HL-60 (cell line): ENCODE measurements around the gene FGF18.

Source experiments
- DNase-seq, 2 experiments: peaks; one replicate each; pipeline ENCODE4 v3.0.0-alpha.2; 2010 to 2020; ENCODE audit warnings: low read depth in 1 of 2, low spot score in 1 of 2
- H3K27ac ChIP-seq: fragments of 250-450 bp; sonication (Bioruptor Pico); replicated peaks from 2 replicates; pipeline ENCODE4 v1.5.1; 2020; ENCODE audit warnings: mild to moderate bottlenecking, moderate library complexity
- H3K27me3 ChIP-seq: fragments of 250-450 bp; sonication (Bioruptor Pico); 2 replicates; pipeline ENCODE4 v1.5.1; 2021; ENCODE audit warnings: mild to moderate bottlenecking, moderate library complexity; ENCODE audit not compliant: insufficient read depth, poor library complexity, severe bottlenecking
- H3K4me3 ChIP-seq: replicated peaks from 2 replicates; pipeline ENCODE4 v1.5.1; 2011; ENCODE audit warnings: mild to moderate bottlenecking, control low read depth, low read length; ENCODE audit not compliant: insufficient read depth
- CTCF ChIP-seq: IDR thresholded peaks from one replicate; pipeline ENCODE4 v1.5.1; 2011; ENCODE audit warnings: low read length, control low read depth, inconsistent platforms; ENCODE audit not compliant: insufficient read depth
- GABPA ChIP-seq: IDR thresholded peaks from 2 replicates; pipeline ENCODE4 v1.6.1; 2012; ENCODE audit warnings: low read depth
- POLR2AphosphoS5 ChIP-seq: IDR thresholded peaks from 2 replicates; pipeline ENCODE4 v1.6.1; 2012; ENCODE audit warnings: low read depth
- REST ChIP-seq: IDR thresholded peaks from 2 replicates; pipeline ENCODE4 v1.6.1; 2012; ENCODE audit warnings: low read depth; ENCODE audit not compliant: insufficient replicate concordance
- SPI1 ChIP-seq: IDR thresholded peaks from 2 replicates; pipeline ENCODE4 v1.6.1; 2012; ENCODE audit warnings: low read depth, mild to moderate bottlenecking, borderline replicate concordance

The FGF18 gene

GRCh38 chr5:171457208-171457981, 37.9 kb downstream of the FGF18 start:
- no peaks in the 10 kb centered on the region for H3K27me3 ChIP-seq
- TF ChIP-seq REST (no peak), POLR2AphosphoS5 (no peak), GABPA (no peak)
- H3K27ac ChIP-seq = no peak overlapping the region
- no peak overlapping the region for H3K4me3 ChIP-seq
- no peak for DNase-seq

- no peak for TF ChIP-seq REST
- no peak for DNase-seq
- H3K27me3 ChIP-seq = peaks cover 2% of the 10 kb centered on the region
- no peak overlapping the region for H3K27ac ChIP-seq
- H3K4me3 ChIP-seq = no peak overlapping the region
Measured at GRCh38 chr5:171459839-171460238, 40.4 kb downstream of the FGF18 start.

GRCh38 chr5:171462136-171462927, 42.9 kb downstream of the FGF18 start:
- TF ChIP-seq POLR2AphosphoS5 = no peak
- no peak for TF ChIP-seq CTCF
- no peak for TF ChIP-seq GABPA
- no peak for TF ChIP-seq SPI1
- no peak for TF ChIP-seq REST
- peaks cover 2% of the 10 kb centered on the region for H3K27me3 ChIP-seq
- no peak overlapping the region for H3K4me3 ChIP-seq
- H3K27ac ChIP-seq = no peak overlapping the region
- no peak for DNase-seq
